GM10248 (cell line): ENCODE data around the gene TBP.
"Not testable (repeated sequence)": the region's sequence is repeated elsewhere in the genome, so short reads cannot be mapped to it uniquely, and the experiment has no call there.

ENCODE experiments used
- CTCF ChIA-PET: fragments of 300-600 bp; sonication (Branson Sonifier 250); formaldehyde crosslinking; extraction: SDS; loops from one replicate; lab custom pipeline; 2021; ENCODE audit warnings: antibody characterized with exemption; lab: Yijun Ruan, JAX
- POLR2A ChIA-PET: fragments of 350-650 bp; sonication (Branson Sonifier 250); formaldehyde crosslinking; extraction: SDS; loops from one replicate; lab custom pipeline; 2020; ENCODE audit warnings: antibody characterized with exemption; lab: Yijun Ruan, JAX
- DNase-seq: peaks from one replicate; pipeline ENCODE4 v3.0.0; 2012; ENCODE audit errors: extremely low spot score
- CTCF ChIP-seq: IDR thresholded peaks from 2 replicates; pipeline ENCODE4 v1.5.1; 2012; ENCODE audit warnings: mild to moderate bottlenecking, low read depth; ENCODE audit errors: extremely low read depth, missing control alignments, control extremely low read depth

TBP gene

DNA sequence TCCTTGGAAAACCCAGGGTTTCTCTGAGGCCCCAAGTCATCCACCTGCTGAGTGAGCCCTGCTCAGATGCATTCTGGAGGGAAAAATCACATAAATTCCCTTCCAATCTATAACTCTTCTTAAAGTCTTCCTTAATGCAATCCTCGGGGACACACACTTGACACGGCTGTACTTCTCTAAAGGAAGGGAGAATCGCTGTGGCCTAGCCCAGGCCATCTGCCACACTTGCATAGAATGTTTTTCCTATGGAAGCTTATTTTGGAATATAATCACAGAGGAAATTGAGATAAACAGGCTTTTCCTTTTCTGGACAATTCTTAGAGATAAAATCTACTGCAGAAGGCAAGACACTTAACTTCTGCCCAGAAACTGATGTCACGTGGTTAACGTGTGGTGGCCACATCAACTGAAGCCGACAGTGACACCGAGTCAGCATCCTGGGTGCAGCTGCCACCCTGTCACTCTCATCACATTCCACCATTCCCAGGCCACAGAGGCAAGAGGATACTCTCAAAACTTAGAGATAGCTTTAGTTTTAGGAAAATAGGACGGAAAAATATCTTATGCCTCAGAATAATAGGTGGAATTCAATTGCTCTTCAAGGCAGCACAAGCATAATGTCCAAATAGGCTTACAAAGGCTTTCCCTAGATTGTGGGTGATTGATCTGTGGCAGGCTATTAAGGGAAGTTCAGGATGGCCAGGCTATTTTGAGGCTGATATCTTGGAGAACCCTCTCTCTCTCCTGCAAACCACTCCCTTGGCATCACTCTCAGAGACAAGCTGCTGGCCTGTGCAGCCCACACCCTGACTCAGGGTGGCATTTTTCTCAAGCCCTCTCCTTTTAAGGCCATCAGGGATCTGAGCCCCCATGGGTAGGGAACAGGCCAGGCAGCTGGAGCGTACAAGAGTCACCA, 30.7 kb upstream of the TBP start:
- POLR2A ChIA-PET, result no interaction called here
- DNase-seq, result no peak
- TF ChIP-seq CTCF, result no peak
- CTCF ChIA-PET, result interaction anchor here (0.9 to 3.1 kb wide), 5 partner anchors 10 to 733 kb away, joined by 3 to 18 read pairs (median 5); no protein-coding TSS in a partner anchor

DNA sequence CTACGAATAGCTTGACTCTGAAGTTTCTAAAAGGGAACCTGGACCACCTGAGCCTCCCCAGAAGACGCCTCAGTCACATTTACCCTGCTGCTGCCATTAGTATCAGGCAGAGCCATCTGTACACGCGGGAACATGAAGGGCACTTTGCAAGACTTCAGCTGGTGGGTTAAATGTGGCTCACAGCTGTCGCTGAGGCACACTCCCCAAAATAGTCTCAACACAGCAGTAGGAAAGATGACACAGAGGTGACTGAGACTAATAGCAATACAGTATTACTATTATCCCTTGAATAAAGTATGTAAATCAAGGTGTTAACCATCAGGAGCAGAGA, 30.0 kb upstream of the TBP start:
- TF ChIP-seq CTCF, result no peak
- no peak for DNase-seq
- POLR2A ChIA-PET, result no interaction called here
- CTCF ChIA-PET, result interaction anchor here (1.3 to 3.1 kb wide), 3 partner anchors 11 to 734 kb away, joined by 3 to 18 read pairs (median 13); no protein-coding TSS in a partner anchor

DNA sequence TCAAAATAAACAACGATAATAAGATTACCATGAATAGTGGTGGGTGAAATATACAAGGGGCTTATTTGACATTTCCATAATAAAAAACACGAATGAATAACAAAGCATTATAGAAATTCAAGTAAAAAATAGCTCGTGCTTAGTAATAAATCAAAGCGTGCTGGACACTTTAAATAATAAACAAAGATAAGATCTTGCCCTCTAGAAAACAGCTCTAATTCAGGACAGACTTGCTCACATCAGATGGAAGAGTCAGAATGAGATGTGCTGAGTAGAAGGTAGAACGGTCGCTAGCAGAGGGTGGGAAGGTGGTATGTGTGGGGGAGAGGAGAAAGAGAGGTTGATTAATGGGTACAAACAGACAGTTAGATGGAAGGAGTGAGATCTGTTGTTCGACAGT, 28.4 kb upstream of the TBP start:
- ChIA-PET POLR2A (no interaction called here), CTCF (interaction anchor here (1.2 to 7.3 kb wide), 3 partner anchors 9 to 736 kb away, joined by 7 to 105 read pairs (median 7); no protein-coding TSS in a partner anchor)
- TF ChIP-seq CTCF, result no peak
- DNase-seq, result no peak

DNA sequence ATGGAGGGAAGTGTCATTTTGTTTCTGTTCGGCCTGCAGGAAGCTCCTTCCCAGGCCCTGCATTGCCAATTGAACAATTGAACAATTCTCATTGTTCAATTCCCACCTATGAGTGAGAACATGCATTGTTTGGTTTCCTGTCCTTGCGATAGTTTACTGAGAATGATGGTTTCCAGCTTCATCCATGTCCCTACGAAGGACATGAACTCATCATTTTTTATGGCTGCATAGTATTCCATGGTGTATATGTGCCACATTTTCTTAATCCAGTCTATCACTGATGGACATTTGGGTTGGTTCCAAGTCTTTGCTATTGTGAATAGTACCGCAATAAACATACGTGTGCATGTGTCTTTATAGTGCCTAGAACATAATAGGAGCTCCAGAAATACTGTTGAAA, 26.2 kb upstream of the TBP start:
- POLR2A ChIA-PET, DNase-seq: not testable (repeated sequence)
- CTCF ChIA-PET, result interaction anchor here (1.1 to 7.3 kb wide), 9 partner anchors 11 to 754 kb away, joined by 3 to 105 read pairs (median 4); no protein-coding TSS in a partner anchor

- CTCF ChIA-PET, result interaction anchor here (0.7 to 7.3 kb wide), 35 partner anchors 9 to 1638 kb away, joined by 3 to 105 read pairs (median 5); partner anchors contain the start of genes PSMB1 and TBP
- DNase-seq, result peak; percentile 70
- POLR2A ChIA-PET, result no interaction called here
- TF ChIP-seq CTCF, result peak; percentile 84
These were observed 24.2 kb upstream of the TBP start for GRCh38 chr6:170529839-170530469.

DNA sequence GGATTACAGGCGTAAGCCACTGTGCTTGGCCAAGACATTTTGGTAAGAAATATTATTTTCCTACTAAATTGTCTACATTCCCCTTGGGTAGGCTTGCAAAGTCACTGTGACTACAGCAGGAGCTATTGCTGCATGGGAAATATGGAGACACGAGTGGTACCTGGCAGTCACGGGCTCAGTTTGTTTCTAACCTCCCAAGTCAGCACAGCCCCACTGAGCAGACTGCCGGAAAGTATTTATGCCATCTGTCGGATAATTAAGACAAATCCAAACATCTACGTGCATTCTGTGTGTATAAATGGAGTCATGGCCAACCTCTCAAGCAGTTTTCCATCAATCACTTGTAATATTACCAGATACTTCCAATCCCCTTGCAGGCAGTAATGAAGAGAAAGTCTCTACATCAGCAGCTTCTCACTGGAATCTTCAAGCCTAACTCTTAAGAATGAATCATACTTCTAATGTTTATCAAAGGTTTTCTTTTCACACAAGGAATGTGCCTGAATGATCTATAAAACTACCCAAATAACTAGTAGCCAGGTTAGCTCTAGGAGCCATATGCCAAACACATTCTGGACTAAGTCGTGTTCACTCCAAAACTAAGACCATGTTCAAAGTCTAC, 21.2 kb upstream of the TBP start:
- no peak for TF ChIP-seq CTCF
- ChIA-PET CTCF (interaction anchor here (1.7 to 2.3 kb wide), 2 partner anchors 16 to 701 kb away, joined by 6 to 7 read pairs; no protein-coding TSS in a partner anchor), POLR2A (no interaction called here)
- DNase-seq, result no peak
